ENCODE results near the gene PCAT7. TPM values are rescaled to one million over a fixed set of nuclear protein-coding genes. Genes with fewer than 3 reads are reported as not detected.
A peak's percentile ranks its signal among the peaks of the same experiment; 100 is the strongest.

Gene PCAT7
- total RNA-seq, 1 experiment from 2014 or later = 6.5 TPM

GRCh38 chr9:94568250-94568889 lies 13.5 kb downstream of the PCAT7 start (continued):
- TF ChIP-seq IRF1 (CRISPR knock-in tag; IDR thresholded peaks at IDR 0.05) (no peak), ZNF263 (CRISPR knock-in tag; IDR thresholded peaks at IDR 0.05; ENCODE audit: low read depth) (no peak)

GRCh38 chr9:94568972-94569712 lies 14.3 kb downstream of the PCAT7 start:
- peaks cover 14% of the 10 kb centered on the region for H3K4me1 Mint-ChIP-seq
- DNase-seq (ENCODE audit: low spot score) (no peak), ATAC-seq (peak; percentile 52)
- peaks cover 11% of the 10 kb centered on the region for H3K36me3 Mint-ChIP-seq
- no peak for TF ChIP-seq PRRX2 (CRISPR knock-in tag; IDR thresholded peaks at IDR 0.05)
- no peak for TF ChIP-seq USF1 (CRISPR knock-in tag; IDR thresholded peaks at IDR 0.05)
- no peak for TF ChIP-seq AFF4 (CRISPR knock-in tag; IDR thresholded peaks at IDR 0.05; ENCODE audit: borderline replicate concordance)
- no peak for TF ChIP-seq HMGA2 (CRISPR knock-in tag; IDR thresholded peaks at IDR 0.05)
- no peak for TF ChIP-seq SMAD3 (CRISPR knock-in tag; IDR thresholded peaks at IDR 0.05; ENCODE audit: borderline replicate concordance)
- no peak for TF ChIP-seq TEAD1 (CRISPR knock-in tag; IDR thresholded peaks at IDR 0.05)
- TF ChIP-seq NFATC4 (CRISPR knock-in tag; IDR thresholded peaks at IDR 0.05) = no peak
- no peak for TF ChIP-seq ZMAT4 (CRISPR knock-in tag; IDR thresholded peaks at IDR 0.05)
- no peak for TF ChIP-seq TEAD4 (CRISPR knock-in tag; IDR thresholded peaks at IDR 0.05)
- TF ChIP-seq CREB1 (CRISPR knock-in tag; IDR thresholded peaks at IDR 0.05) = no peak
- no peak for TF ChIP-seq CTCF (IDR thresholded peaks at IDR 0.05)
- TF ChIP-seq GRHL2 (CRISPR knock-in tag; IDR thresholded peaks at IDR 0.05; ENCODE audit: insufficient replicate concordance, severe bottlenecking) = no peak
- TF ChIP-seq HMGXB4 (CRISPR knock-in tag; IDR thresholded peaks at IDR 0.05) = no peak
- no peak for TF ChIP-seq NR3C1 (CRISPR knock-in tag; conservative IDR thresholded peaks at IDR 0.05; ENCODE audit: low read depth)
- no peak for TF ChIP-seq CBFB (CRISPR knock-in tag; IDR thresholded peaks at IDR 0.05; ENCODE audit: low read depth)
- no peak for TF ChIP-seq E2F1 (CRISPR knock-in tag; IDR thresholded peaks at IDR 0.05)
- TF ChIP-seq FOXP1 (CRISPR knock-in tag; IDR thresholded peaks at IDR 0.05; ENCODE audit: borderline replicate concordance) = no peak
- no peak for TF ChIP-seq FOXK1 (CRISPR knock-in tag; IDR thresholded peaks at IDR 0.05)
- no peak for TF ChIP-seq ZNF671 (CRISPR knock-in tag; IDR thresholded peaks at IDR 0.05)
- no peak for TF ChIP-seq CDX4 (CRISPR knock-in tag; IDR thresholded peaks at IDR 0.05; ENCODE audit: borderline replicate concordance)
- H3K27ac Mint-ChIP-seq = no peak overlapping the region
- CTCF ChIA-PET = interaction anchor here (0.5 to 1.7 kb wide), 4 partner anchors 15 to 1460 kb away, joined by 3 to 9 read pairs (median 4); partner anchors contain the start of gene PCAT7
- H3K27me3 Mint-ChIP-seq (ENCODE audit: low read depth) = peaks cover 6% of the 10 kb centered on the region
- H3K4me3 Mint-ChIP-seq = no peak overlapping the region
- POLR2A ChIA-PET = interaction anchor here (0.5 kb wide), 1 partner anchor 114 kb away, joined by 8 read pairs; no protein-coding TSS in a partner anchor
- H3K9me3 Mint-ChIP-seq = peaks cover 7% of the 10 kb centered on the region

Measured in WTC11 (cell line).